ENCODE measurements around the gene MAGI2. TPM values are rescaled to one million over a fixed set of nuclear protein-coding genes. Genes with fewer than 3 reads are reported as not detected.
A peak's percentile ranks its signal among the peaks of the same experiment; 100 is the strongest.

Gene MAGI2
- total and polyA plus RNA-seq, 4 donors: 3.7 to 25.5 (median 11.6) TPM

GRCh38 chr7:79407351-79407750 is 46.1 kb downstream of the MAGI2 start:
- Histone ChIP-seq H3K36me3 (ENCODE audit: control insufficient read depth in 1 of 2, insufficient read depth in 2 of 2, low read length in 1 of 2) (no peaks in the 10 kb centered on the region), H3K27ac (ENCODE audit: low read depth in 1 of 2, low read length in 2 of 2) (no peak overlapping the region), H3K9me3 (ENCODE audit: control insufficient read depth, low read length) (no peaks in the 10 kb centered on the region), H3K27me3 (ENCODE audit: control insufficient read depth in 1 of 2, insufficient read depth in 2 of 2, low read length in 1 of 2) (no peaks in the 10 kb centered on the region), H3K4me1 (ENCODE audit: control insufficient read depth in 1 of 2, insufficient read depth in 2 of 2, low read length in 2 of 2) (peaks cover 0 to 1% of the 10 kb centered on the region in 2 donors), H3K4me3 (ENCODE audit: low read length in 2 of 2) (no peak overlapping the region)
- no peak for ATAC-seq (ENCODE audit: low FRiP score)
- intact Hi-C loops (cut with DNase I): loop anchor here (5.0 kb wide), 2 partner anchors 45 to 50 kb away; partner anchors contain the start of gene MAGI2 (in 1 of the 2)
- DNase-seq: no peak
- WGBS, 2 donors: 10 to 16% methylated on average over 2 of the region's 2 CpGs

- WGBS, 2 donors: 66 to 80% methylated on average over 2 of the region's 2 CpGs
- DNase-seq (no peak), ATAC-seq (ENCODE audit: low FRiP score) (no peak)
- Histone ChIP-seq H3K36me3 (ENCODE audit: control insufficient read depth in 1 of 2, insufficient read depth in 2 of 2, low read length in 1 of 2) (no peaks in the 10 kb centered on the region), H3K27ac (ENCODE audit: low read depth in 1 of 2, low read length in 2 of 2) (no peak overlapping the region), H3K4me1 (ENCODE audit: control insufficient read depth in 1 of 2, insufficient read depth in 2 of 2, low read length in 2 of 2) (peaks cover 0 to 1% of the 10 kb centered on the region in 2 donors), H3K27me3 (ENCODE audit: control insufficient read depth in 1 of 2, insufficient read depth in 2 of 2, low read length in 1 of 2) (no peaks in the 10 kb centered on the region), H3K4me3 (ENCODE audit: low read length in 2 of 2) (no peak overlapping the region), H3K9me3 (ENCODE audit: control insufficient read depth, low read length) (no peaks in the 10 kb centered on the region)
- intact Hi-C loops (cut with DNase I): loop anchor here (5.0 kb wide), 2 partner anchors 46 to 51 kb away; partner anchors contain the start of gene MAGI2 (in 1 of the 2)
Observed at GRCh38 chr7:79406371-79406770, 47.1 kb downstream of the MAGI2 start.

- intact Hi-C loops (cut with DNase I): loop anchor here (5.0 kb wide), 2 partner anchors 47 to 52 kb away; partner anchors contain the start of gene MAGI2 (in 1 of the 2)
- no peaks in the 10 kb centered on the region for H3K36me3 ChIP-seq (ENCODE audit: control insufficient read depth in 1 of 2, insufficient read depth in 2 of 2, low read length in 1 of 2)
- H3K27me3 ChIP-seq (ENCODE audit: control insufficient read depth in 1 of 2, insufficient read depth in 2 of 2, low read length in 1 of 2): no peaks in the 10 kb centered on the region
- no peaks in the 10 kb centered on the region for H3K9me3 ChIP-seq (ENCODE audit: control insufficient read depth, low read length)
- H3K4me3 ChIP-seq (ENCODE audit: low read length in 2 of 2): no peak overlapping the region
- no peak overlapping the region for H3K27ac ChIP-seq (ENCODE audit: low read depth in 1 of 2, low read length in 2 of 2)
- no peak for DNase-seq
- ATAC-seq (ENCODE audit: low FRiP score): no peak
- H3K4me1 ChIP-seq (ENCODE audit: control insufficient read depth in 1 of 2, insufficient read depth in 2 of 2, low read length in 2 of 2): peaks cover 1 to 2% of the 10 kb centered on the region in 2 donors
Observed at GRCh38 chr7:79405368-79405767, 48.1 kb downstream of the MAGI2 start.

- Histone ChIP-seq H3K9me3 (ENCODE audit: control insufficient read depth, low read length) (no peaks in the 10 kb centered on the region), H3K36me3 (ENCODE audit: control insufficient read depth in 1 of 2, insufficient read depth in 2 of 2, low read length in 1 of 2) (no peaks in the 10 kb centered on the region), H3K4me3 (ENCODE audit: low read length in 2 of 2) (no peak overlapping the region), H3K27ac (ENCODE audit: low read depth in 1 of 2, low read length in 2 of 2) (no peak overlapping the region), H3K4me1 (ENCODE audit: control insufficient read depth in 1 of 2, insufficient read depth in 2 of 2, low read length in 2 of 2) (peaks cover 1 to 2% of the 10 kb centered on the region in 2 donors), H3K27me3 (ENCODE audit: control insufficient read depth in 1 of 2, insufficient read depth in 2 of 2, low read length in 1 of 2) (no peaks in the 10 kb centered on the region)
- intact Hi-C loops (cut with DNase I): no loop called here
- no peak for ATAC-seq (ENCODE audit: low FRiP score)
- WGBS, 2 donors: 35 to 50% methylated on average over 3 of the region's 3 CpGs
- DNase-seq: no peak
Observed at GRCh38 chr7:79403879-79404278, 49.6 kb downstream of the MAGI2 start.

- H3K27ac ChIP-seq (ENCODE audit: low read depth in 1 of 2, low read length in 2 of 2): no peak overlapping the region
- H3K9me3 ChIP-seq (ENCODE audit: control insufficient read depth, low read length): no peaks in the 10 kb centered on the region
- 17% methylated on average over 2 of the region's 2 CpGs for WGBS, 2 donors
- intact Hi-C loops (cut with DNase I): no loop called here
- no peaks in the 10 kb centered on the region for H3K36me3 ChIP-seq (ENCODE audit: control insufficient read depth in 1 of 2, insufficient read depth in 2 of 2, low read length in 1 of 2)
- ATAC-seq (ENCODE audit: low FRiP score): no peak
- H3K4me1 ChIP-seq (ENCODE audit: control insufficient read depth in 1 of 2, insufficient read depth in 2 of 2, low read length in 2 of 2): peaks cover 1 to 2% of the 10 kb centered on the region in 2 donors
- DNase-seq: no peak
- H3K27me3 ChIP-seq (ENCODE audit: control insufficient read depth in 1 of 2, insufficient read depth in 2 of 2, low read length in 1 of 2): no peaks in the 10 kb centered on the region
- no peak overlapping the region for H3K4me3 ChIP-seq (ENCODE audit: low read length in 2 of 2)
Observed at GRCh38 chr7:79403451-79403850, 50.0 kb downstream of the MAGI2 start.

GRCh38 chr7:79401254-79401653 is 52.2 kb downstream of the MAGI2 start:
- Histone ChIP-seq H3K27me3 (ENCODE audit: control insufficient read depth in 1 of 2, insufficient read depth in 2 of 2, low read length in 1 of 2) (no peaks in the 10 kb centered on the region), H3K4me1 (ENCODE audit: control insufficient read depth in 1 of 2, insufficient read depth in 2 of 2, low read length in 2 of 2) (peaks cover 1 to 4% of the 10 kb centered on the region in 2 donors), H3K27ac (ENCODE audit: low read depth in 1 of 2, low read length in 2 of 2) (no peak overlapping the region), H3K36me3 (ENCODE audit: control insufficient read depth in 1 of 2, insufficient read depth in 2 of 2, low read length in 1 of 2) (no peaks in the 10 kb centered on the region), H3K4me3 (ENCODE audit: low read length in 2 of 2) (no peak overlapping the region), H3K9me3 (ENCODE audit: control insufficient read depth, low read length) (no peaks in the 10 kb centered on the region)
- DNase-seq (no peak), ATAC-seq (ENCODE audit: low FRiP score) (no peak)
- 4 to 14% methylated on average over 1 of the region's 1 CpG for WGBS, 2 donors
- intact Hi-C loops (cut with DNase I): no loop called here

GRCh38 chr7:79400222-79400621 is 53.2 kb downstream of the MAGI2 start:
- intact Hi-C loops (cut with DNase I): no loop called here
- Histone ChIP-seq H3K36me3 (ENCODE audit: control insufficient read depth in 1 of 2, insufficient read depth in 2 of 2, low read length in 1 of 2) (no peaks in the 10 kb centered on the region), H3K27me3 (ENCODE audit: control insufficient read depth in 1 of 2, insufficient read depth in 2 of 2, low read length in 1 of 2) (no peaks in the 10 kb centered on the region), H3K9me3 (ENCODE audit: control insufficient read depth, low read length) (no peaks in the 10 kb centered on the region), H3K4me1 (ENCODE audit: control insufficient read depth in 1 of 2, insufficient read depth in 2 of 2, low read length in 2 of 2) (peaks cover 1 to 4% of the 10 kb centered on the region in 2 donors), H3K27ac (ENCODE audit: low read depth in 1 of 2, low read length in 2 of 2) (no peak overlapping the region), H3K4me3 (ENCODE audit: low read length in 2 of 2) (no peak overlapping the region)
- DNase-seq (no peak), ATAC-seq (ENCODE audit: low FRiP score) (no peak)

GRCh38 chr7:79398138-79398749 is 55.2 kb downstream of the MAGI2 start:
- H3K27ac ChIP-seq (ENCODE audit: low read depth in 1 of 2, low read length in 2 of 2): peak overlapping the region in 1 of 2 donors; percentile 57
- no peak for ATAC-seq (ENCODE audit: low FRiP score)
- H3K36me3 ChIP-seq (ENCODE audit: control insufficient read depth in 1 of 2, insufficient read depth in 2 of 2, low read length in 1 of 2): no peaks in the 10 kb centered on the region
- peaks cover 1 to 4% of the 10 kb centered on the region in 2 donors for H3K4me1 ChIP-seq (ENCODE audit: control insufficient read depth in 1 of 2, insufficient read depth in 2 of 2, low read length in 2 of 2)
- no peak for DNase-seq
- WGBS, 2 donors: 6 to 10% methylated on average over 3 of the region's 3 CpGs
- H3K4me3 ChIP-seq (ENCODE audit: low read length in 2 of 2): no peak overlapping the region
- H3K27me3 ChIP-seq (ENCODE audit: control insufficient read depth in 1 of 2, insufficient read depth in 2 of 2, low read length in 1 of 2): no peaks in the 10 kb centered on the region
- H3K9me3 ChIP-seq (ENCODE audit: control insufficient read depth, low read length): no peaks in the 10 kb centered on the region
- intact Hi-C loops (cut with DNase I): no loop called here

GRCh38 chr7:79386688-79387422 is 66.6 kb downstream of the MAGI2 start:
- H3K9me3 ChIP-seq (ENCODE audit: control insufficient read depth, low read length): no peaks in the 10 kb centered on the region
- H3K4me1 ChIP-seq (ENCODE audit: control insufficient read depth in 1 of 2, insufficient read depth in 2 of 2, low read length in 2 of 2): no peaks in the 10 kb centered on the region
- 56 to 58% methylated on average over 4 of the region's 4 CpGs for WGBS, 2 donors
- H3K4me3 ChIP-seq (ENCODE audit: low read length in 2 of 2): no peak overlapping the region
- intact Hi-C loops (cut with DNase I): no loop called here
- H3K27me3 ChIP-seq (ENCODE audit: control insufficient read depth in 1 of 2, insufficient read depth in 2 of 2, low read length in 1 of 2): peaks cover 0 to 2% of the 10 kb centered on the region in 2 donors
- no peak overlapping the region for H3K27ac ChIP-seq (ENCODE audit: low read depth in 1 of 2, low read length in 2 of 2)
- H3K36me3 ChIP-seq (ENCODE audit: control insufficient read depth in 1 of 2, insufficient read depth in 2 of 2, low read length in 1 of 2): no peaks in the 10 kb centered on the region
- ATAC-seq (ENCODE audit: low FRiP score) (no peak), DNase-seq (no peak)
